ENCODE measurements around the gene CACNB2.

The CACNB2 gene

DNA sequence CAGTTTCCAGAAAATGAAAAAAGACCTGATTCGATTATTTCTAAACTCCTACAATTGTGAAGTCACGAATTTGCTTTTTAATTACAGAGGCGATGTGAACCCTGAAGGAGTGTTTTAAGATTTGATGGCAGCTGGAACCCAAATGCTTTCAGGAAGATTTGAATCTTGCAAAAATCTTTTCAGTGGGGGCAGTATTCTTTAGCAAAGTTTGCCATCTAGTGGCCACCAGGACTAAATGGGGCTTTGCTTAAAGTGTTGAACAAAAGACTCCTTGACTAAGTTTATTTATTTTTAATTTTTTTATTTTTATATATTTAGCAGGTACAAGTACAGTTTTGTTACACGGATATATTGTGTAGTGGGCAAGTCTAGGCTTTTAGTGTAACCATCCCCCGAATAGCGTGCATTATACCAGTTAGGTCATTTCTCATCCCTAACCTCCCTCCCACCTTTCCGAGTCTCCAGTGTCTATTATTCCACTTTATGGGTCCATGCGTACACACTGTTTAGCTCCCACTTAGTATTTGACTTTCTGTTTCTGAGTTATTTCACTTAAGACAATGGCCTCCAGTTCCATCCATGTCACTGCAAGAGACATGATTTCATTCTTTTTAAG is 98.8 kb downstream of the CACNB2 start:
- no peak for TF ChIP-seq TAF1 (IDR thresholded peaks at IDR 0.05; ENCODE audit: borderline replicate concordance, low read depth, low read length)
- no peak for TF ChIP-seq POLR2A (IDR thresholded peaks at IDR 0.05; ENCODE audit: low read depth, low read length)
- TF ChIP-seq POLR2AphosphoS5 (IDR thresholded peaks at IDR 0.05; ENCODE audit: low read depth, low read length) = no peak
- DNase-seq (ENCODE audit: insufficient read length) = peak; percentile 11
- no peak for FAIRE-seq

DNA sequence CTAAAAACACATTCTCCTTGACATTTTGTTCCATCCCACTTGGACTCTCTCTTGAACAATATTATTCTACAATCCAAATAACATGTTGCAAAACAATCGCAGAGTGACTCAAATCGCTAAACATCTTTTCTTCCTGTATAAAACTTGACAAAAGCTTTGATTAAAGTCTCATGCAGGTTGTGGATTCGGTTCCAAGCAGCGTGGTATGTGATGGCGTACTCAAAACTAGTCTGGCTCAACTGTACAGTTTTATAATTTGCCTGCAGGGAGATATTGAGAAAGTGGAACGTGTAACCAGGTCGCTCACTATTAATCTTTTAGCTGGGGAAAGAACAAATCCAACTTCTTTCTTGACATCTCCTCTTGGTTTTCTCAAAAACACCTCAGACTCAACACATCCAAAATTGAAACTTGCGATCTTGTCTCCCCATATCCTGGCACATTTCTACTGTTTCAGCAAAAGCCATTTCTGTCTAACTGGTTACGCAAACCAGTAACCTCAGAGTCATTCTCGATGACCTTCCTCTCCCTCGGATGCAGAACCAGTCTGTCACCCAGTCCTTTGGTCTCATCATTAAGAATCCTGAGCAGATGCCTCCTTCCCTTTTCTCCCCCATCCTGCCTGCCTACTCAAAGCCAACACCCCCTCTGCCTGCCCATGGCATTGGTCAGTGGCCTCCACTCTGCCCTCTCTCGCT is 100.1 kb downstream of the CACNB2 start:
- no peak for TF ChIP-seq TAF1 (IDR thresholded peaks at IDR 0.05; ENCODE audit: borderline replicate concordance, low read depth, low read length)
- no peak for TF ChIP-seq POLR2A (IDR thresholded peaks at IDR 0.05; ENCODE audit: low read depth, low read length)
- TF ChIP-seq POLR2AphosphoS5 (IDR thresholded peaks at IDR 0.05; ENCODE audit: low read depth, low read length) = no peak
- FAIRE-seq = no peak
- DNase-seq (ENCODE audit: insufficient read length) = no peak

DNA sequence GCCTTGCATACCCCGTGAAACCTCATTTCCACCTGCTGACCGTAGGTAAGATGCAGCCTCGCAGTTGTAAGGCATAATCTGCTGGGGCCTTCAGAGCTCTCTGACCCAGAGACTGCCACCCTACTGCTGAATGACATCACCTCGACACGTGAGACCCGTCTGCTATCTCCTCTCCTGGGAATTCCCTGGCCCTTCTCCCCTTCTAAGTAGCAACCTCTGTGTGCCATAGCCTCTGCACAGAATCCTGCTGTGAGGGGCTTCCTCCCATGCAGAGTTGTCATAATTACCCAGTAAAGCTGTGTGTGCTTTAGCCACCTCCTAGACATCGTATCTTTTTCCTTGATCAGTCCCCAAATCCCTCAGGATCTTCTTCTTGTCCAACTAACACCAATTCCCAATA is 106.7 kb downstream of the CACNB2 start:
- DNase-seq (ENCODE audit: insufficient read length) (no peak), FAIRE-seq (no peak)
- TF ChIP-seq POLR2A (IDR thresholded peaks at IDR 0.05; ENCODE audit: low read depth, low read length) (no peak), POLR2AphosphoS5 (IDR thresholded peaks at IDR 0.05; ENCODE audit: low read depth, low read length) (no peak), TAF1 (IDR thresholded peaks at IDR 0.05; ENCODE audit: borderline replicate concordance, low read depth, low read length) (no peak)

DNA sequence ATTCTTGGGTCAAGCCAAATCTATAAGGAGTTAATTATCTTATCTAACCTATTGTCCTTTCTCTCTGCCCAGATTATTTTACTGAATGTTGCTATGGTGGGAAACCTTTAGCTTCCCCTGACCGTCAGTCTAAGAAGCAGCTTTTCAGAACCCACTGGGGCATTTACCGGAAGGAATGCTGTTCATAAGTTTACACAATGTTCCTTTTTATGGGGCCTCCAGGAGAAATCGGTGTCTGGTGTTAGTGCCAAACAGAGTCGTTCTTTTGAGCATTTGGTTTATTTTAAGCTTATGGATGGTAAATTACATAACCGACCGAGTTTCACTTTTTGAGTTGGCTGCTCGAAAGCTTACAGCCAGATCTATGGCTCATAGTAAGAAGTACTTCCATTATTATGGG is 111.9 kb downstream of the CACNB2 start:
- DNase-seq (ENCODE audit: insufficient read length) (no peak), FAIRE-seq (no peak)
- TF ChIP-seq POLR2AphosphoS5 (IDR thresholded peaks at IDR 0.05; ENCODE audit: low read depth, low read length) (no peak), POLR2A (IDR thresholded peaks at IDR 0.05; ENCODE audit: low read depth, low read length) (no peak), TAF1 (IDR thresholded peaks at IDR 0.05; ENCODE audit: borderline replicate concordance, low read depth, low read length) (no peak)

DNA sequence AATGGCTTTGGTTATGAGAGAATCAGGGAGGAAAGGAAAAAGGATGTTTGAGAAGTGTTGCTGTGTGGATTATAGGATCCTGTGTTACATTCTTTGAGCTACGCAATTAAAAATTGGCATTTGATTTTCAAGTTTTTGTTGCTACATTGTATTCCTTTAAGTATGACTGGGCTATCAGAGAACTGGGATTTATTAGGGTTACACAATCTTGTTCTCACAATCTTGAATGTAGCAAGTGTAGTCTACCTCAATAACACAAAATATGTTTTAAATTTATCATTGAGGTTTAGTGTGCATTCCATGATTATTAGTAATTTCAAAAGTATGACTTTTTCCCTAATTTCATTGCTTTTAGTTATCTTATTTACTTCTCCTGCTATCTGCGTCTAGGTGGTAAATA is 113.9 kb downstream of the CACNB2 start:
- no peak for DNase-seq (ENCODE audit: insufficient read length)
- TF ChIP-seq TAF1 (IDR thresholded peaks at IDR 0.05; ENCODE audit: borderline replicate concordance, low read depth, low read length) (no peak), POLR2A (IDR thresholded peaks at IDR 0.05; ENCODE audit: low read depth, low read length) (no peak), POLR2AphosphoS5 (IDR thresholded peaks at IDR 0.05; ENCODE audit: low read depth, low read length) (no peak)
- FAIRE-seq = no peak

DNA sequence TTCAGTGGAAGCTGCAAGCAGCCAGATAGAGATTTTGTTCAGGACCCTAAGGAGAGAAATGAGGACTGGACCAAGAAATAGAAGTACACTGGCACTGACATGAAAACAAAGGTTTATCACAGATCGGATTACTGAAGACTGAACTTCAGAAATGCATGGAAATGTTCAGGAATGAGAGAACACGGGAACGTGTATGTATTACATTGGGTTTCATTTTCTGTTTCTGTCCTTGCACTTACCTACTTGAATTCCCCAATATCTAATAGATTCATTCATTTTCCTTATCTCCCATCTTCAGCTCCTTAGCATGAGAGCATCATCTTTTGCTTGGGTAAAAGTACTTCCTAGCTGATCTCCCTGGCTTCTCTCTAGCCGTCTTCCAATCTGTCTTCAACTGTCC is 114.5 kb downstream of the CACNB2 start:
- FAIRE-seq (no peak), DNase-seq (ENCODE audit: insufficient read length) (no peak)
- TF ChIP-seq POLR2AphosphoS5 (IDR thresholded peaks at IDR 0.05; ENCODE audit: low read depth, low read length) = no peak
- TF ChIP-seq TAF1 (IDR thresholded peaks at IDR 0.05; ENCODE audit: borderline replicate concordance, low read depth, low read length) = no peak
- TF ChIP-seq POLR2A (IDR thresholded peaks at IDR 0.05; ENCODE audit: low read depth, low read length) = no peak

DNA sequence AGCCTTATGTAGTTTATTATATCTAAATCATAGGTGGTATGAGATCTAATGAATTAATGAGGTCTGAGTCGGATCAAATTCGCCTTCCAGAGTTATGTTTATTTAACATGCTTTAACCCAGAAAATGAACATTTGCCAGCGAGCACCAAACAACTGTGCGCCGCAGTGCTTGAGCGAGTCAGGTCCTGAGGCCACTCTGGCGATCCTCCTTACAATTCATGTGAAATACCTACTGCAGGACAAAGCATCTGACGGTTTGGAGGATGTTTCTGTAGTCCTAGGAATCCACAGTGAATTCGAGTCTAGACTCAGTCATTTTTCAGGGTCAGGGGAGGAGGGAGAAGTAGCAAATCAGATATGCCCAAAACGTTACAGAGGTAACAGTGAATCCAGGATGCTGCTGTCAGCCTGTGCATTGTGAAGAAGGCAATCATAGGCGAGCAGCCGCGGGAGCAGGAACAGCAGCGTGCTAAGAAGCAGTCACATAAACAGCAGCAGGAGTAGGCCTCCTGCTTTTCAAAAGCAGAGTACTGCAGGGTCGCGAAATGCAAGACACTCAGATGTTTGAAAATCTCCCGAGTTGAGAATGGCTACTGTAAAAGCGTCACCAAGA is 120.2 kb downstream of the CACNB2 start:
- FAIRE-seq (no peak), DNase-seq (ENCODE audit: insufficient read length) (no peak)
- TF ChIP-seq POLR2AphosphoS5 (IDR thresholded peaks at IDR 0.05; ENCODE audit: low read depth, low read length) = no peak
- no peak for TF ChIP-seq TAF1 (IDR thresholded peaks at IDR 0.05; ENCODE audit: borderline replicate concordance, low read depth, low read length)
- TF ChIP-seq POLR2A (IDR thresholded peaks at IDR 0.05; ENCODE audit: low read depth, low read length) = no peak

DNA sequence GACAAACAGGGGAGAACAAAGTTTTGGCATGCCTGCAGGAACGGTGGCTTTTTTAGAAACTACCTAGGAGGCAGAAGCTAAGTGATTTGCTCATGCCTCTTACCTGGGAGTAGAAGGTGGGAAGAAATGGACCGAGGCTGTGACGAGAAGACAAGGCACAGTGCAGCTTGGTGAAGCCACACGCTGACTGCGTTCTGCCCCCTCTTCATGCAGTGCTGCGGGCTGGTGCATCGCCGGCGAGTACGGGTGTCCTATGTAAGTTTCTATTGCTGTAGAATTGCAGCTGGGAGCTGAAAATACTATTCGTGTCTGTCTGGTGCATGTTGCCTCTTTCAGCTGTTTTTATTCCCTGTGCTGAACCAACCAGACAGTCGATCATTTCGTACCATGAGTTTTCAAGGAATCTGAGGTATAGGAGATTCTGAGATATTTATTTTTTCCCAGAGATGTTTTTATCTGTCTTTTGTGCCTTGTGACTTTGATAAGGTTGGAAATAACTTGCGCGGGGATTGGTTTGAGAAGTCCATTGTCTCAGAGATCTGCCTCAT is 120.9 kb downstream of the CACNB2 start:
- FAIRE-seq = no peak
- TF ChIP-seq POLR2AphosphoS5 (IDR thresholded peaks at IDR 0.05; ENCODE audit: low read depth, low read length) = no peak
- TF ChIP-seq POLR2A (IDR thresholded peaks at IDR 0.05; ENCODE audit: low read depth, low read length) = no peak
- no peak for TF ChIP-seq TAF1 (IDR thresholded peaks at IDR 0.05; ENCODE audit: borderline replicate concordance, low read depth, low read length)
- DNase-seq (ENCODE audit: insufficient read length) = no peak

DNA sequence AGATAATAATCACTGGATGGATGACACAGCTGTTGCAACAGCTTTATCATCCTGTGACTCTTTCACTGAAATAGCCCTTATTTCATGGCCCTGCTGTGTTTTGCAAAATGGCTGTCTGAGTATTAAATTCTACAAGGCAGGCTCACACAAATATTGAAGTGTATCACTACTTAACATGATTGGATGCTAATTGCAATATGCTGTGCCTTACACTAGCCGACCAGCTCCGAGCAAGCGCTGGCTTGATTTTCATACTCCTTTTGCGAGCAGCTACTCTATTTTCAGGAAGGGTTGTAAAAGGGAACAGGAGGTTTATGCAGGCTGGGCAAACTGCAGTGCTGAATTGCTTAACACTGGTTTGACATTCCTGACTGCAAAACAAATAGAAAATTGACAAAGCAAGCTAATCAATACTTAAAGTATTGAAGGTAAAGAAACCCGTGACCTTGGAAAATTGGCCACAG is 121.6 kb downstream of the CACNB2 start:
- DNase-seq (ENCODE audit: insufficient read length) = no peak
- FAIRE-seq = no peak
- no peak for TF ChIP-seq TAF1 (IDR thresholded peaks at IDR 0.05; ENCODE audit: borderline replicate concordance, low read depth, low read length)
- no peak for TF ChIP-seq POLR2A (IDR thresholded peaks at IDR 0.05; ENCODE audit: low read depth, low read length)
- no peak for TF ChIP-seq POLR2AphosphoS5 (IDR thresholded peaks at IDR 0.05; ENCODE audit: low read depth, low read length)

DNA sequence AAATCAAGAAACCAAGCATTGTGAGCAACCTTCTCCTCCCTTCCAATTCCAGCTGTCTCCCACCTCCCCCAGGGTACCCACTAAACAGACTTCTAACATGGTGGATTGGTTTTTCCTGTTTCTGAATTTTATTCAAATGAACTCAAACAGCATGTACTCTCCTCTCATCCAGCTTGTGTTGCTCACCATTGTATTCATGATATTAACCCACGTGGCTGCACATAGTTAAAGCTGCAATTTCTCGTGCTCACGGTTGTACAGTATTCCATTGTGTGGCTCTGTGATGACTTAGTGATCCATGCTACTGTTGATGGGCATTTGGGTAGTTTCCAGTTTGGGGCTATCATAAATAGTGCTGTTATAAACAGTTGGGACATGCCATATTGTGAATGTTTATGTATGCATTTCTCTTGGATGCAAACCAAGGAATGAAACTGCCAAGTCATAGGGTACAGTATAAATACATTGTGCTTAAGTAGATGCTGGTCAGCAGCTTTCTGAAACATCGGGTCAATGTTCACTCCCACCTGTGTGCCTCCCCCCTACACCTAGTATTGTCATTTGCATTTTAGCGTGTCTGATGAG is 124.3 kb downstream of the CACNB2 start:
- FAIRE-seq (no peak), DNase-seq (ENCODE audit: insufficient read length) (no peak)
- TF ChIP-seq TAF1 (IDR thresholded peaks at IDR 0.05; ENCODE audit: borderline replicate concordance, low read depth, low read length) (no peak), POLR2A (IDR thresholded peaks at IDR 0.05; ENCODE audit: low read depth, low read length) (no peak), POLR2AphosphoS5 (IDR thresholded peaks at IDR 0.05; ENCODE audit: low read depth, low read length) (no peak)

DNA sequence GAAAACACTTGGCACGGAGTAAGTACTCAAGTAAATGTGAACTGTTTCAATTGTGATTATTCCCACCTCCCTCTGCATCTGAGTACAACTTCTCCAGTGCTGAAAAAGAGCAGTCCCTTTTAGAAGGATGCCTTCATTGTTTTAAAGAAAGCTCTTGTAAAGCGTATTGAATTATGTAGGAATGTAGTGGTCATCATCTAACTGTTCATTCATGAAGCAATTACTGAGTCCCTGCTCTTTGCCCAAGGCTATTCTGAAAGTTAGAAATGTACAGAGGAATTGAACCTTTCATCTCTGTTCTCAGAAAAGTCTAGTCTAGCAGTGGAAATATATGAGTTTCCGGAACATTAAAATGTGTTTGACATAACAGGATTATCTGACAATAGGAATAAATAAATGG is 127.8 kb downstream of the CACNB2 start:
- TF ChIP-seq POLR2AphosphoS5 (IDR thresholded peaks at IDR 0.05; ENCODE audit: low read depth, low read length) = no peak
- TF ChIP-seq TAF1 (IDR thresholded peaks at IDR 0.05; ENCODE audit: borderline replicate concordance, low read depth, low read length) = no peak
- TF ChIP-seq POLR2A (IDR thresholded peaks at IDR 0.05; ENCODE audit: low read depth, low read length) = no peak
- DNase-seq (ENCODE audit: insufficient read length) (no peak), FAIRE-seq (no peak)
